Measurements from ENCODE around the gene LRRIQ1. TPM values are rescaled to one million over a fixed set of nuclear protein-coding genes. Genes with fewer than 3 reads are reported as not detected.

Gene LRRIQ1
- total RNA-seq, 2 experiments from 2014 or later = not detected

- TF ChIP-seq, protein P1, sequence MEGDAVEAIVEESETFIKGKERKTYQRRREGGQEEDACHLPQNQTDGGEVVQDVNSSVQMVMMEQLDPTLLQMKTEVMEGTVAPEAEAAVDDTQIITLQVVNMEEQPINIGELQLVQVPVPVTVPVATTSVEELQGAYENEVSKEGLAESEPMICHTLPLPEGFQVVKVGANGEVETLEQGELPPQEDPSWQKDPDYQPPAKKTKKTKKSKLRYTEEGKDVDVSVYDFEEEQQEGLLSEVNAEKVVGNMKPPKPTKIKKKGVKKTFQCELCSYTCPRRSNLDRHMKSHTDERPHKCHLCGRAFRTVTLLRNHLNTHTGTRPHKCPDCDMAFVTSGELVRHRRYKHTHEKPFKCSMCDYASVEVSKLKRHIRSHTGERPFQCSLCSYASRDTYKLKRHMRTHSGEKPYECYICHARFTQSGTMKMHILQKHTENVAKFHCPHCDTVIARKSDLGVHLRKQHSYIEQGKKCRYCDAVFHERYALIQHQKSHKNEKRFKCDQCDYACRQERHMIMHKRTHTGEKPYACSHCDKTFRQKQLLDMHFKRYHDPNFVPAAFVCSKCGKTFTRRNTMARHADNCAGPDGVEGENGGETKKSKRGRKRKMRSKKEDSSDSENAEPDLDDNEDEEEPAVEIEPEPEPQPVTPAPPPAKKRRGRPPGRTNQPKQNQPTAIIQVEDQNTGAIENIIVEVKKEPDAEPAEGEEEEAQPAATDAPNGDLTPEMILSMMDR (IDR thresholded peaks at IDR 0.05) = no peak
- Mint-ChIP-seq H3K9me3 (no peaks in the 10 kb centered on the region), H3K27me3 (no peaks in the 10 kb centered on the region), H3K36me3 (ENCODE audit: low read depth) (no peaks in the 10 kb centered on the region), H3K27ac (no peak overlapping the region), H3K4me1 (ENCODE audit: low read depth) (no peaks in the 10 kb centered on the region), H3K4me3 (no peak overlapping the region)
- CTCF ChIA-PET = no interaction called here
- DNase-seq (no peak), ATAC-seq (no peak)
- POLR2A ChIA-PET = no interaction called here
- intact Hi-C loops (cut with micrococcal nuclease) = no loop called here
These were observed 116.2 kb downstream of the LRRIQ1 start for GRCh38 chr12:85152311-85152729.

DNA sequence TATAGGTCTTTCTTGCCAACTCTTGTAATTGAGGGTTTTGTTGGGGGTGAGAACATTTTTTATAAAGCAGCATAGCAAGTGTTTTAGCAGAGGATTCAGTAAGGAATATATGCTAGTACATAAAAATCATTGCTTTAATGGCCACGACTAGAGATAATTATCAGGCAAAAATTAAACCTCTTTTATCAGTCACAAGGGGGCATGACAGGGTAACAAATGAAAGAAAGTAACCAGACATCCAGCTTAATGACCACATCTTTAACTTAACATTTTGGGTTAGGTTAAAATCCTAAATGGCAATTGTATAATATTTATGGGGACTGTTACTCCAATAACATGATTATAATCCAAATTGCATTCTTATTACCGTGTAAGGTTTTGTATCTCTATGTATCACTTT lies 119.6 kb downstream of the LRRIQ1 start:
- Mint-ChIP-seq H3K4me3 (no peak overlapping the region), H3K9me3 (no peaks in the 10 kb centered on the region), H3K27me3 (no peaks in the 10 kb centered on the region), H3K36me3 (ENCODE audit: low read depth) (no peaks in the 10 kb centered on the region), H3K27ac (no peak overlapping the region), H3K4me1 (ENCODE audit: low read depth) (no peaks in the 10 kb centered on the region)
- intact Hi-C loops (cut with micrococcal nuclease) = no loop called here
- DNase-seq (no peak), ATAC-seq (no peak)
- ChIA-PET CTCF (no interaction called here), POLR2A (no interaction called here)
- TF ChIP-seq, protein P1 (IDR thresholded peaks at IDR 0.05) = no peak

GRCh38 chr12:85156569-85156968 lies 120.4 kb downstream of the LRRIQ1 start:
- ATAC-seq = no peak
- Mint-ChIP-seq H3K27ac (no peak overlapping the region), H3K36me3 (ENCODE audit: low read depth) (no peaks in the 10 kb centered on the region), H3K4me1 (ENCODE audit: low read depth) (no peaks in the 10 kb centered on the region), H3K4me3 (no peak overlapping the region), H3K9me3 (no peaks in the 10 kb centered on the region), H3K27me3 (no peaks in the 10 kb centered on the region)
- no peak for DNase-seq
- ChIA-PET POLR2A (no interaction called here), CTCF (no interaction called here)
- TF ChIP-seq, protein P1 (IDR thresholded peaks at IDR 0.05) = no peak
- intact Hi-C loops (cut with micrococcal nuclease) = no loop called here

DNA sequence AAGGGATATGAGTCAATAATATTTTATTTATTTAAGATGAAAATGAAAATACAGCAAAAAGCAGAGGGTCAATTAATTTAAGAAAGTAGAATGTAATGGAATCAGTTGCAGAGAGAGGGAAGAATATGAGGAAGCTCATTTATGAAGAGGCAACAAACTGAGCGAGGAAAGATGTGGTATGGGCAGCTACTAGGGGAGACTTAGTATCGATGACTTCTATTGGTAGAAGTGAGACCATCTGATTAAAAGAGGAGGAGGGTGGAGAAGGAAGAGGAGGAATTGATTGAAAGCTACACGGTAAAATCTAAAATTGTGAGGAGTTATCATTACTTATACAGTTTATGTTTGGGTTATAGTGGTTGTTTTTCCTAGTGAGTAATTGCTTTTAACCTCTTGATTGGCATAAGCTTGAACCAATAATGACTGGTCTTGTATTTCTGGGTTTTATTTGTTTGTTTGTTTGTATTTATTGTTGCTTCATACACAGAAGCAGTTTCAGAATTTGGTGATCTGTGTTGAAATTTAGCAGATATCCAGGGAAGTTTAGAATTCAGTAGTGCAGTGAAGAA lies 121.0 kb downstream of the LRRIQ1 start:
- intact Hi-C loops (cut with micrococcal nuclease) = no loop called here
- DNase-seq (no peak), ATAC-seq (no peak)
- ChIA-PET CTCF (no interaction called here), POLR2A (no interaction called here)
- no peaks in the 10 kb centered on the region for H3K9me3 Mint-ChIP-seq
- H3K4me1 Mint-ChIP-seq (ENCODE audit: low read depth) = no peaks in the 10 kb centered on the region
- no peak overlapping the region for H3K27ac Mint-ChIP-seq
- TF ChIP-seq, protein P1 (IDR thresholded peaks at IDR 0.05) = no peak
- H3K4me3 Mint-ChIP-seq = no peak overlapping the region
- no peaks in the 10 kb centered on the region for H3K27me3 Mint-ChIP-seq
- H3K36me3 Mint-ChIP-seq (ENCODE audit: low read depth) = no peaks in the 10 kb centered on the region

DNA sequence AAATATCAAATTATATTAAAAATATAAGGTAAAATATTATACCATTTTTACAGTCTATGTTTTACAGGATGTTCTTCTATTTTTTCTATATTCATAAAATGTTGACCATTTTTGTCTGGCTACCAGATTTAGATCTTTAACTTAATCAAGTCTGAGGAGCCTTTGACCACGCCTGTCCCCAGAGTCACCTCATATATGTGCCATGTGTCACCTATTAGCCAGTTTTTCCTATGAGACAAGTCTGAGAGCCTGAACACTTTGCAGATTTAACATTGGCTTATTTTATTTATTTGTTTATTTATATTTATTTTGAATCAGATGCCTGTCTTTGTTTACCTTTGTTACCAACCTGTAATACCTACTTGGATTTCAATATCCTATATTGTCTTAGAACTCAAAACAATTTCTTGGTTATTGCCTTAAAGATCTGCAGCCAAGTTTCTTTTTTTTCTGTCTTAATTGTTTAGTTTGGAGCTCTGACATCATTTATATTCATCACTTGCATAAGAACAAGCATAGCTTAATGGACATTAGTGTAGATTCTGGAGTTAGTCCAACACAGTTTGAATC lies 127.7 kb downstream of the LRRIQ1 start:
- no peaks in the 10 kb centered on the region for H3K9me3 Mint-ChIP-seq
- intact Hi-C loops (cut with micrococcal nuclease) = no loop called here
- DNase-seq (no peak), ATAC-seq (no peak)
- TF ChIP-seq, protein P1 (IDR thresholded peaks at IDR 0.05) = no peak
- no peak overlapping the region for H3K27ac Mint-ChIP-seq
- POLR2A ChIA-PET = no interaction called here
- CTCF ChIA-PET = no interaction called here
- no peaks in the 10 kb centered on the region for H3K4me1 Mint-ChIP-seq (ENCODE audit: low read depth)
- no peaks in the 10 kb centered on the region for H3K36me3 Mint-ChIP-seq (ENCODE audit: low read depth)
- no peaks in the 10 kb centered on the region for H3K27me3 Mint-ChIP-seq
- H3K4me3 Mint-ChIP-seq = no peak overlapping the region

Data from activated CD8-positive, alpha-beta T cell treated with anti-CD3 and anti-CD28 coated beads for 36 hours (primary cell).